Activated T-cell treated with anti-CD3 and anti-CD28 coated beads, Interleukin-2, amount 50 U/mL, for 72 hours (primary cell): ENCODE results near the gene PFDN5. TPM values are rescaled to one million over a fixed set of nuclear protein-coding genes. Genes with fewer than 3 reads are reported as not detected.
A peak's percentile ranks its signal among the peaks of the same experiment; 100 is the strongest.
"Not testable (repeated sequence)": the region's sequence is repeated elsewhere in the genome, so short reads cannot be mapped to it uniquely, and the experiment has no call there.

Experiments used
- ATAC-seq, 2 donors: fragments of 150-1000 bp; cut with Tn5 transposase; replicated peaks in 1 of 2; 2 replicates each; pipeline ENCODE4 v1.10.0; 2021; ENCODE audit warnings: moderate library complexity in 2 of 2, mild to moderate bottlenecking in 1 of 2
- DNase-seq, 2 donors: peaks; one replicate each; pipeline ENCODE4 v3.0.0; 2021 to 2022; ENCODE audit warnings: mixed read lengths in 1 of 2
- H3K27ac Mint-ChIP-seq: one replicate; pipeline ENCODE4 v1.8.0; 2022; ENCODE audit warnings: mild to moderate bottlenecking, moderate library complexity, mixed read lengths
- H3K27me3 Mint-ChIP-seq: one replicate; pipeline ENCODE4 v1.8.0; 2022; ENCODE audit warnings: low read depth, mixed read lengths
- H3K36me3 Mint-ChIP-seq, 2 donors: one replicate each; pipeline ENCODE4 v1.8.0; 2022; ENCODE audit warnings: mixed read lengths in 2 of 2, mild to moderate bottlenecking in 1 of 2; ENCODE audit not compliant: insufficient read depth in 2 of 2
- H3K4me1 Mint-ChIP-seq: one replicate; pipeline ENCODE4 v1.8.0; 2022; ENCODE audit warnings: low read depth, mixed read lengths
- H3K4me3 Mint-ChIP-seq, 2 donors: one replicate each; pipeline ENCODE4 v1.8.0; 2022; ENCODE audit warnings: mild to moderate bottlenecking in 2 of 2, mixed read lengths in 2 of 2, moderate library complexity in 2 of 2
- H3K9me3 Mint-ChIP-seq, 2 donors: one replicate each; pipeline ENCODE4 v1.8.0; 2022; ENCODE audit warnings: mixed read lengths in 2 of 2
- total RNA-seq, 2 donors: library from RNA; stranded (reverse); gene quantifications; one replicate each; pipeline ENCODE4 v1.2.3, GENCODE V29; 2022

Gene PFDN5
- total RNA-seq, 2 donors from 2014 or later, result 301 to 318 TPM

DNA sequence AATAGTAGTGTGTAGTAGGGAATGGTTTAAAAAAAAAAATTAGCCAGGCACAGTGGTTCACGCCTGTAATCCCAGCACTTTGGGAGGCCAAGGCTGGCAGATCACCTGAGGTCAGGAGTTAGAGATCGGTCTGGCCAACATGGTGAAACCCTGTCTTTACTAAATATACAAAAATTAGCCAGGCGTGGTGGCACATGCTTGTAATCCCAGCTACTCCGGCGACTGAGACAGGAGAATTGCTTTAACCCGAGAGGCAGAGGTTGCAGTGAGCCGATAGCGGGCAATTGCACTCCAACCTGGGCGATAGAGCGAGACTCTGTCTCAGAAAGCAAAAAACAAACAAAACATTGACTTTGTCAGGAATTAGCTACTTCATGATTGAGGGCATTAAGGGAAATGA is 1.8 kb downstream of the PFDN5 start:
- not testable (repeated sequence) for DNase-seq, H3K27me3 Mint-ChIP-seq, ATAC-seq, H3K9me3 Mint-ChIP-seq
- H3K36me3 Mint-ChIP-seq, result peaks cover 18 to 34% of the 10 kb centered on the region in 2 donors
- H3K4me3 Mint-ChIP-seq, result peak overlapping the region; percentile 96 to 97
- H3K4me1 Mint-ChIP-seq, result peaks cover 71% of the 10 kb centered on the region
- H3K27ac Mint-ChIP-seq, result peak overlapping the region; percentile 94

DNA sequence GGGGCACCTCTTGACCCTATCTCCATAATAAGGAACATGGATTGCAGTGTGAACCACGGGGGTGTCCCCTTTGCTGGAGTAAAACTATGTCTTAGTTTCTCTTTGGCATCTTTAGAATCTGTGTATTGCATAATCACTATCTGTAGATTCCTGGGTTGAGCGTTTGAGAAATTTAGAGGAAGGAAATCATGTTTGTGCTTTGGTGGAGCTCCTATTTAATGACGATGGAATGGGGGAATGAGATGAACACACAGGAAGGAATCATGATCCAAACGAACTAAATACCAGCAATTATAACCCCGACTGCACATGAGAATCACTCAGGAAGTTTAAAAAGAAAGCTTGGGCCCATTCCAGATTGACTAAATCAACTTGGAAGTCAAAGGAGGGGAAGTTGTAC is 2.8 kb downstream of the PFDN5 start:
- no peak for ATAC-seq
- Mint-ChIP-seq H3K27ac (peak overlapping the region; percentile 35), H3K36me3 (peaks cover 20 to 35% of the 10 kb centered on the region in 2 donors), H3K4me3 (peak overlapping the region in 1 of 2 donors; percentile 19), H3K4me1 (peaks cover 80% of the 10 kb centered on the region), H3K27me3 (no peaks in the 10 kb centered on the region), H3K9me3 (no peaks in the 10 kb centered on the region)
- DNase-seq, result no peak

DNA sequence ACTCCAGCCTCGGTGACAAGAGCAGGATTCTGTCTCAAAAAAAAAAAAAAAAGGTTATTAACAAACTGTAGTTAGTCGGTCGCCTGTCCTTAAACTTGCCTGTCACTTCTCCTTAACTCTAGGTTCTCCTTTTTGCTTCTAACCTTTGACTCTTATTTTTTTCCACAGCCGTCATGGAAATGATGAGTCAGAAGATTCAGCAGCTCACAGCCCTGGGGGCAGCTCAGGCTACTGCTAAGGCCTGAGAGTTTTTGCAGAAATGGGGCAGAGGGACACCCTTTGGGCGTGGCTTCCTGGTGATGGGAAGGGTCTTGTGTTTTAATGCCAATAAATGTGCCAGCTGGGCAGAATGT is 3.7 kb downstream of the PFDN5 start:
- Mint-ChIP-seq H3K9me3 (no peaks in the 10 kb centered on the region), H3K4me3 (peak overlapping the region; percentile 89 to 93), H3K4me1 (peaks cover 80% of the 10 kb centered on the region), H3K27ac (peak overlapping the region; percentile 97), H3K27me3 (no peaks in the 10 kb centered on the region), H3K36me3 (peaks cover 20 to 31% of the 10 kb centered on the region in 2 donors)
- ATAC-seq (peak; percentile 44 to 52), DNase-seq (peak; percentile 55 to 64)

DNA sequence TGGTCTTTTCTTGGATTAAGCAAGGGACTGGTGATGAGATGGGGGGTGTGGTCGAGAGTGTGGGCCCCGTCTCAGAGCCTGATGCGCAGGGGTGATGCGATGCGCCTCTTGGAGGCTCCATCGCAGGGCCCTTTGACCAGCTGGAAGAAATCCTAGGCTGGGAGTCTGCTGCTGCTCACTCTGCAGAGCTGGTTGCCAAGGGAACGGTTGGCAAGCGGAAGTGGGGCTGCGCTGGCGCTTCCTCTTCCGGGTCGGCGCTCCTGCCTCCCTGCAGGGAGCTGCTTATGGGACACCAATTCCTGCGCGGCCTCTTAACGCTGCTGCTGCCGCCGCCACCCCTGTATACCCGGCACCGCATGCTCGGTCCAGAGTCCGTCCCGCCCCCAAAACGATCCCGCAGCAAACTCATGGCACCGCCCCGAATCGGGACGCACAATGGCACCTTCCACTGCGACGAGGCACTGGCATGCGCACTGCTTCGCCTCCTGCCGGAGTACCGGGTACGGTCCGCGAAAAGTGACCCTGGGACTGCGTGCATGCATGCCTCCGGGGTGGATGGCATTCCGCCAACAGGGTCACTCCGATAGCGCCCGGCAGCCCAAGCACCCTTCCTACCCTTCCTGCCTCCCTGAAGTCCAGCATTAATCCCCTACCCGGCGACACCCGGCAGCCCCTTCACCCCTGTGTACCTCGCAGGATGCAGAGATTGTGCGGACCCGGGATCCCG is 4.3 kb downstream of the PFDN5 start, which contains the start of gene MYG1:
Gene MYG1 (plus strand): TSS at position 242 of the 727 bp plus-strand sequence. CDS start 43 bp downstream, at position 285.
- H3K36me3 Mint-ChIP-seq, result peaks cover 20 to 31% of the 10 kb centered on the region in 2 donors

DNA sequence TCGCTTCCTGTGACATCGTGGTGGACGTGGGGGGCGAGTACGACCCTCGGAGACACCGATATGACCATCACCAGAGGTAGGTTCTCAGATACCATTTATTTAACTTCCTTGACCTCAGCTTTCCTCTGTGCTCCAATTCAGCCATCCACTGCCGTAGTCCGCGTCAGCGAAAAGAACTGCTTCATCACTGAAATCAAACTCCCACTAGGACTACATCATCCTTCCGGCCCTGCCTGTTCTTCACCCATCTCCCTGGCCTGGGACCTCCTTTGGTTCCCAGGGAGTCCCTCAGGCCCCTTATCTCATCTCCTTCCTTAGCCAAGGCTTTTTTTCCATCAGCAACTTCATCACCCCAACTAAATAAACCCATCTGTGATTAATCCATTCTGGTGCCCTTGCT is 4.8 kb downstream of the PFDN5 start:
- Mint-ChIP-seq H3K27ac (peak overlapping the region; percentile 91), H3K27me3 (no peaks in the 10 kb centered on the region), H3K4me3 (peak overlapping the region; percentile 89 to 93), H3K4me1 (peaks cover 74% of the 10 kb centered on the region), H3K36me3 (peaks cover 20 to 31% of the 10 kb centered on the region in 2 donors), H3K9me3 (no peaks in the 10 kb centered on the region)
- DNase-seq (peak in 1 of 2 donors; percentile 26), ATAC-seq (no peak)

More for the DNA sequence above, 4.3 kb downstream of the PFDN5 start, which contains the start of gene MYG1:
- ATAC-seq (peak; percentile 78 to 81), DNase-seq (peak; percentile 87 to 89)
- peak within 1 kb of the TSS; percentile 89 to 93 for H3K4me3 Mint-ChIP-seq
- H3K27ac Mint-ChIP-seq, result peak within 1 kb of the TSS; percentile 97
- H3K9me3 Mint-ChIP-seq, result no peaks in the 10 kb centered on the region
- no peaks in the 10 kb centered on the region for H3K27me3 Mint-ChIP-seq
- peaks cover 79% of the 10 kb centered on the region for H3K4me1 Mint-ChIP-seq

DNA sequence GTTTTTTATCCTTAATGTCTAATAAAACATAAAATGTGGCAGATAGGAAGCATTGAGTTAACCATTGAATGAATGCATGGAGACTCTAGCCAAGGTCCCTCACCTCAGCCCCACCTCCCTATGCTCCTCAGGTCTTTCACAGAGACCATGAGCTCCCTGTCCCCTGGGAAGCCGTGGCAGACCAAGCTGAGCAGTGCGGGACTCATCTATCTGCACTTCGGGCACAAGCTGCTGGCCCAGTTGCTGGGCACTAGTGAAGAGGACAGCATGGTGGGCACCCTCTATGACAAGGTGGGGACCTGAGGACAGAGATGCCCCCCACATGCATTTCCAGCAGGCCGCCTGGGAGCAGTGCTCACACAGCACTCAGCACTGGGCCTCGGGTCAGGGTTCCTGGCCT is 7.6 kb downstream of the PFDN5 start:
- no peak for DNase-seq
- H3K4me1 Mint-ChIP-seq, result peaks cover 47% of the 10 kb centered on the region
- no peaks in the 10 kb centered on the region for H3K9me3 Mint-ChIP-seq
- peak overlapping the region; percentile 45 for H3K27ac Mint-ChIP-seq
- peak overlapping the region in 1 of 2 donors; percentile 16 for H3K4me3 Mint-ChIP-seq
- ATAC-seq, result no peak
- H3K36me3 Mint-ChIP-seq, result peaks cover 18 to 25% of the 10 kb centered on the region in 2 donors
- no peaks in the 10 kb centered on the region for H3K27me3 Mint-ChIP-seq

DNA sequence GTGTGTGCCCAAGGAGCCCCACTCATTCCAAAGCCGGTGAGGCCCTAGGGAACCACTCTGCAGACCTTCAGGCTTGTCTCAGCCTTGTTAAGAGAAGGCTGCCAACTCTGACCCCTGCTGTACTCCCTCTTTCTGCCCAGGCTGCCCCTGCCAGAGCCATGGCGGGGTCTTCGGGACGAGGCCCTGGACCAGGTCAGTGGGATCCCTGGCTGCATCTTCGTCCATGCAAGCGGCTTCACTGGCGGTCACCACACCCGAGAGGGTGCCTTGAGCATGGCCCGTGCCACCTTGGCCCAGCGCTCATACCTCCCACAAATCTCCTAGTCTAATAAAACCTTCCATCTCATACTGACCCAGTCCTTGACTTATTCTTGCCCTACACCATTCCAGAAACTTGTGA is 11.5 kb downstream of the PFDN5 start:
- H3K27ac Mint-ChIP-seq, result peak overlapping the region; percentile 8
- H3K27me3 Mint-ChIP-seq, result no peaks in the 10 kb centered on the region
- no peak for ATAC-seq
- peaks cover 12% of the 10 kb centered on the region for H3K4me1 Mint-ChIP-seq
- H3K36me3 Mint-ChIP-seq, result peaks cover 5 to 10% of the 10 kb centered on the region in 2 donors
- H3K9me3 Mint-ChIP-seq, result no peaks in the 10 kb centered on the region
- no peak overlapping the region for H3K4me3 Mint-ChIP-seq
- no peak for DNase-seq

DNA sequence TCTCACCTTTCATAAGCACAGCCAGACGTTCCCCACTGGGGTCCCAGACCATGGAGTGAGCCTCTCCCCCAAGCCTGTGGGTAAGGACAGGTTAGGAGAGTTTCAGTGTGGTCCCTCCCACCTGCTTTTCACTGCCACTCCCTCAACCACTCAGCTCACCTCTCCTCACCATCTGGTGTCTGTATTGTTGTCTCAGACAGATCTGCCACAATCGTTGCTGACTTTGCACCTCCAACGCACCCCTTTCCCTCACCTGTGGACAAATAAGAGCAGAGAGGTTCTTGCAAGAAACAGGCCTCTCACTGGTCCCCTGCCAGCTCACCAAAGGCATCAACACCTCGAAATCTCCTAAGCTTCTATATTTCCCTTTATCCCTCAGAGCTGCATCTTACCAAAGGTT is 12.9 kb downstream of the PFDN5 start:
- Mint-ChIP-seq H3K4me3 (no peak overlapping the region), H3K4me1 (no peaks in the 10 kb centered on the region), H3K27ac (peak overlapping the region; percentile 7), H3K9me3 (no peaks in the 10 kb centered on the region), H3K36me3 (peaks cover 2 to 5% of the 10 kb centered on the region in 2 donors), H3K27me3 (no peaks in the 10 kb centered on the region)
- ATAC-seq, result no peak
- no peak for DNase-seq

DNA sequence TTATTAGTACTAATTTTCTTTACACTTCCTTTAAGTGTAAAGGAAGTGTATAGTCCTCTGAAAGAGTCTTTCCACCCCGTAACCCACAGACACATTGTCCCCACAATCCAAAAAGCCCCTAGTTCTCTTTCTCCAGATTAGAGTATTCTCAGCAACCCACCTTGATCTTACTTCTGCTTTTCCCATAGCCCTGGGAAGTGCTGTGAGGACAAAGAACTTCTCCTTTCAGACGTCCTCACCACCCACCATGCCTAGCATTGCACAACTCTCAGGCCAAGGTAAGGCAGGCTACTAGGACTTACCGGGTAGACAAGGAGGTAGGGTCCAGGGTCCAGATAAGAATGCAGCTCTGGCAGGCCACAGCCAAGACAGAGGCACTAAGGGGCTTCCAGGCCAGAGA is 18.7 kb downstream of the PFDN5 start:
- H3K27me3 Mint-ChIP-seq, result no peaks in the 10 kb centered on the region
- H3K36me3 Mint-ChIP-seq, result peaks cover 5 to 26% of the 10 kb centered on the region in 2 donors
- no peak for DNase-seq
- no peak overlapping the region for H3K4me3 Mint-ChIP-seq
- H3K27ac Mint-ChIP-seq, result no peak overlapping the region
- H3K9me3 Mint-ChIP-seq, result no peaks in the 10 kb centered on the region
- peaks cover 6% of the 10 kb centered on the region for H3K4me1 Mint-ChIP-seq
- no peak for ATAC-seq

DNA sequence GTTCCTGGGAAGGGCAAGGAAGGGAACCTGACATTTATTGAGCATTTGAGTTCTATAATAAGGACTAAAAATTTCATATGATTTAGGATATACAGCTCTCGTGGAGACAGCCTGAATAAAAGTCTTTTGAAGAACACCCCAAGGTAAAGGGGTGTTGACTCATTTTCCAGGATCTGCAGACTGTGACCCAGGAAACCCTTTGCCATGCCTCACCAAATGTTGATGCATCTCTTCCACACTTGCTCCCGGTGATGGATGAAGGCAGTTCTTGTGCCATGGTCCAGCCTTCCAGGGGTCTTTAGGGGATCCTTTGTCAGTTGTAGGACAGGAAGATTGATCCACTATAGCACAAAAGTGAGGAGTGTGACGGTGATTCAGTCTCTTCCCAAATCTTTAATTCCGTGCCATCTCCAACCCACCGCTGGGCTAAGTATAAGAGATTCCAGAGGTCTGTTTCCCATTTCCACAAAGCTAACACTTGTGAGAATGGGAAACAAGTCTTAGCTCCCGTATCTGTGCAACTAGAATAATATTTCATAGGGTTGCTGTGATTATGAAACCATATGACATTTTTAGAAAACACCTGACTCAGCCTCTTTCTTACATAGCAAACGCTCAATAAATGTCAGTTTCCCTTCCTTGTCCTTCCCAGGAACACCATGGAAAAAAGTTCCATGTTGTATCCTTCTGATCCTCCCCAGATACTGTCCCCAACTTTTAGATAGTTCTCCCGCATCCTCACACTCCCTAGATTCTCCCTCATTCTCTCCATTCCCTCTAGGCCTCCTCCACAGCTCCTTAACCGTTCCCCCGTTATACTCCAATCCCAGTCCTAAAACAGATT is 25.2 kb downstream of the PFDN5 start:
- no peaks in the 10 kb centered on the region for H3K9me3 Mint-ChIP-seq
- H3K4me1 Mint-ChIP-seq, result peaks cover 54% of the 10 kb centered on the region
- peak overlapping the region; percentile 92 to 93 for H3K4me3 Mint-ChIP-seq
- H3K27me3 Mint-ChIP-seq, result no peaks in the 10 kb centered on the region
- H3K36me3 Mint-ChIP-seq, result peaks cover 6 to 17% of the 10 kb centered on the region in 2 donors
- DNase-seq, result no peak
- no peak for ATAC-seq
- H3K27ac Mint-ChIP-seq, result peak overlapping the region; percentile 87

DNA sequence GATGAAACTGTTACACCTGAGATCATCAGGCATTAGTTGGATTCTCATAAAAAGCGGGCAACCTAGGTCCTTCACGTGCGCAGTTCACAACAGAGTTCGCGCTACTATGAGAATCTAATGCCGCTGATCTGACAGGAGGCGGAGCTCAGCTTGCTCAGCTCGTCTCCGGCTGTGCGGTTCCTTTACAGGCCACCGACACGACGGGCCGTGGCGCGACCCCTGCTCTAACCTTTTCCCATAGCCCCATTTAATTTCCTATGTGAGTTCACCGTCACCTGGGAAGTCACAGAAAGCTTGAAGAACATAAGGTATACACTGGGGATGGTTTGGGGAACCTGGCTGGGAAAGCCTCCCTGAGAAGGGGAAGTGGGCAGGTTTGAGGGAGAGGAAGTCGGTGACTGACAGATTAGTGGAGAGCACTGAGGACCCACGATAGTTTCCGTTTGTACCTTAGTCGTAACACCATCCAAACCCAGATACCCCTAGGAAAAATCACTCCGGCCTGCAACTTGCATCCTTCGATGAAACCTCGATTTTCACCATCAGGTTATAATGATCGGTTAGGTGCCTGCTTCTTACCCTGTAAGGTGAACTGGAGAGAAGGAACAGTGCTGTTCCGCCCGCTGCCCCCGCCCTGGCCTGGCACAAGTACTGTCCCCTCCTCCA is 28.9 kb downstream of the PFDN5 start:
- Mint-ChIP-seq H3K9me3 (no peaks in the 10 kb centered on the region), H3K27ac (peak overlapping the region; percentile 91), H3K4me3 (peak overlapping the region; percentile 93 to 97), H3K36me3 (peaks cover 3 to 4% of the 10 kb centered on the region in 2 donors), H3K4me1 (peaks cover 49% of the 10 kb centered on the region), H3K27me3 (no peaks in the 10 kb centered on the region)
- peak; percentile 69 to 73 for DNase-seq
- peak; percentile 29 to 38 for ATAC-seq

DNA sequence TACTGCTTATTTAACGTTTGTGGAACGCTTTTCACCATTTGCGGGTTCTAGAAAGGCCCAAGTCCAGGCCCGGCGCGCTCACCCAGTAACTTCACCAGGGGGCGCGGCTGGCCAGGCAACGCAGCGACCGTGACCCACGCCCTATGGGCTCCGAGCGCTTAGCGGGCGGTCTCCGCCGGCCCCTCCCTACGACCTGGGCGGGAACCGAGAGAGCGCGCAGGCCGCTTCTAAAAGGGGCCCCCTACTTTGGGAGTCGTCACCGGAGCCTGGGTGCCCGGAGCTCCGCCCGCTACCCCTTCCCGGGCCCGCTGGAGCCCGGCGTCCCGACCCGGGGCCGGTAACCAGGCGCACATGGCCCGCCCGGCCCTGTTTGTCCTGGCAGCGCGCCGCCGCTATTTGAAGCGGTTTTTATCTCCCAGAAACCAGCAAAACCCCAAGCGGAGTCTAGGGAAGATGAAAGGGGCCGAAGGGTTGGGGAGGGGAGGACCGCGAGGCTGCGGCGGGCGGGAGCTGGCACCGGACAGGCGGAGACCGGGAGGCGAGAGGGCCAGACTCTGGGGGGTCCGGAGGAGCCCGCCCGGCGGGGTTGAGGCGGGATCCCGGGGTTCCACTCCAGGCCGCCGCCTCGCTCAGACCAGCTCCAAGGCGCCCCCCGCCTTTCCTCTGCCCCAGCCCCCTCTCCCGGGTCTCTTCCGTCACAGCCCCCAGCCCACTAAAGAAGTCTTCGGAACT is 29.6 kb downstream of the PFDN5 start:
- H3K4me3 Mint-ChIP-seq, result peak overlapping the region; percentile 93 to 97
- ATAC-seq (peak; percentile 78 to 79), DNase-seq (peak; percentile 94 to 95)
- no peaks in the 10 kb centered on the region for H3K27me3 Mint-ChIP-seq
- no peaks in the 10 kb centered on the region for H3K9me3 Mint-ChIP-seq
- H3K36me3 Mint-ChIP-seq, result peaks cover 2 to 3% of the 10 kb centered on the region in 2 donors
- peak overlapping the region; percentile 91 for H3K27ac Mint-ChIP-seq
- peaks cover 42% of the 10 kb centered on the region for H3K4me1 Mint-ChIP-seq
